SU-DHL-6 (cell line): ENCODE results near the gene CEP78.

Source experiments
- EZH2phosphoT487 ChIP-seq: fragments of 200-600 bp; sonication (generic), shearing (Covaris generic); conservative IDR thresholded peaks from 2 replicates; pipeline ENCODE4 v1.6.1; 2018; ENCODE audit warnings: mild to moderate bottlenecking, antibody characterized with exemption, low read length, moderate library complexity, mixed read lengths
- TF ChIP-seq, protein P1 (sequence below): fragments of 200-600 bp; sonication (generic); IDR thresholded peaks from one replicate; pipeline ENCODE4 v1.5.1; 2017; ENCODE audit warnings: antibody characterized with exemption, mild to moderate bottlenecking, low read length, moderate library complexity; ENCODE audit not compliant: insufficient read depth, poor library complexity, severe bottlenecking

DNA sequence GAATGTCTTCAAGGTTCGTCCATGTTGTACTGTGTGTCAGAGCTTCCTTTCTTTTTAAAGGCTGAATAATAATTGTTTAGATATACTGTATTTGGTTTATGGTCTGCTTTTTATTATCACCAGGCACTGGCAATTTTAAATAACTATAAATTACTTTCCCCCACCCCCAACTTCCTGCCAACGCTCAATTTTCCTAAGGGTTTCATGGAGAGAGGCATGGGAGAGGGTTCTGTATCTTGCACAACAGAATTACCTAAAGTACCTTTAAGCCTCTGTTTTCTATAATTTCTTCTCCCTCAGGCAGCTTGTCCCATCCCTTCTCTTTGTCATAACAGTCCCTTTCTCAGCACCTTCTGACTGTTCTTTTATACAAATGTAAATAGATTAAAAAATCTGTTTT lies 71.5 kb downstream of the CEP78 start:
- TF ChIP-seq, protein P1, sequence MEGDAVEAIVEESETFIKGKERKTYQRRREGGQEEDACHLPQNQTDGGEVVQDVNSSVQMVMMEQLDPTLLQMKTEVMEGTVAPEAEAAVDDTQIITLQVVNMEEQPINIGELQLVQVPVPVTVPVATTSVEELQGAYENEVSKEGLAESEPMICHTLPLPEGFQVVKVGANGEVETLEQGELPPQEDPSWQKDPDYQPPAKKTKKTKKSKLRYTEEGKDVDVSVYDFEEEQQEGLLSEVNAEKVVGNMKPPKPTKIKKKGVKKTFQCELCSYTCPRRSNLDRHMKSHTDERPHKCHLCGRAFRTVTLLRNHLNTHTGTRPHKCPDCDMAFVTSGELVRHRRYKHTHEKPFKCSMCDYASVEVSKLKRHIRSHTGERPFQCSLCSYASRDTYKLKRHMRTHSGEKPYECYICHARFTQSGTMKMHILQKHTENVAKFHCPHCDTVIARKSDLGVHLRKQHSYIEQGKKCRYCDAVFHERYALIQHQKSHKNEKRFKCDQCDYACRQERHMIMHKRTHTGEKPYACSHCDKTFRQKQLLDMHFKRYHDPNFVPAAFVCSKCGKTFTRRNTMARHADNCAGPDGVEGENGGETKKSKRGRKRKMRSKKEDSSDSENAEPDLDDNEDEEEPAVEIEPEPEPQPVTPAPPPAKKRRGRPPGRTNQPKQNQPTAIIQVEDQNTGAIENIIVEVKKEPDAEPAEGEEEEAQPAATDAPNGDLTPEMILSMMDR, result no peak
- no peak for TF ChIP-seq EZH2phosphoT487
